Measurements from ENCODE around the gene MAB21L1. TPM values are rescaled to one million over a fixed set of nuclear protein-coding genes. Genes with fewer than 3 reads are reported as not detected.

The MAB21L1 gene
- total RNA-seq, 1 donor: 1.4 TPM

DNA sequence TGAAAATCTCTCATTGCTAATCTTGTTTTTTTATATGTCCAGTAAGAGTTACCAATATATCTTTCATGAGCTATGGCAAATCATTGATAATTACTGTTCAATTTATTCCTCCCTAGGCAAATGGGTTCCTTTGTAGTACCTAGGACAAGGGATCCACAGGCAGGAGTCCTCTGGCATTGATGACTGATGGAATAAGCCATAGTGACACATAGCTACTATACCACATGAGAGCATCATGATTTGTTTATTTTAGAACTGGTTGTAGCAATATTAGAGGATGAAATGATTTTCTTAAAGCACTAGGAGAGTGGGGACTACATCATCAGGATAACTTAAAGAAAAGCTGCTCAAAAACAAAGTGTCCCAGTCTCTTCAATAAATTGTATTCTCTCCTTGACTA is 21.7 kb upstream of the MAB21L1 start:
- Histone ChIP-seq H3K79me2 (ENCODE audit: insufficient read depth, low read length) (no peaks in the 10 kb centered on the region), H3K4me1 (ENCODE audit: insufficient read depth, low read length) (no peaks in the 10 kb centered on the region), H3K27ac (ENCODE audit: low read depth, low read length) (no peak overlapping the region), H2AFZ (ENCODE audit: low read length) (no peak overlapping the region), H3K27me3 (ENCODE audit: insufficient read depth, low read length) (no peaks in the 10 kb centered on the region), H3K9me3 (ENCODE audit: low read depth, low read length) (no peaks in the 10 kb centered on the region), H3K36me3 (ENCODE audit: insufficient read depth, low read length) (no peaks in the 10 kb centered on the region), H3K4me2 (ENCODE audit: insufficient read depth, low read length) (no peak overlapping the region), H3K4me3 (ENCODE audit: insufficient read depth, low read length) (no peak overlapping the region), H4K20me1 (ENCODE audit: insufficient read depth, low read length) (no peaks in the 10 kb centered on the region)
- DNase-seq (ENCODE audit: insufficient read length, low spot score, missing footprints): no peak
- TF ChIP-seq, protein P1, sequence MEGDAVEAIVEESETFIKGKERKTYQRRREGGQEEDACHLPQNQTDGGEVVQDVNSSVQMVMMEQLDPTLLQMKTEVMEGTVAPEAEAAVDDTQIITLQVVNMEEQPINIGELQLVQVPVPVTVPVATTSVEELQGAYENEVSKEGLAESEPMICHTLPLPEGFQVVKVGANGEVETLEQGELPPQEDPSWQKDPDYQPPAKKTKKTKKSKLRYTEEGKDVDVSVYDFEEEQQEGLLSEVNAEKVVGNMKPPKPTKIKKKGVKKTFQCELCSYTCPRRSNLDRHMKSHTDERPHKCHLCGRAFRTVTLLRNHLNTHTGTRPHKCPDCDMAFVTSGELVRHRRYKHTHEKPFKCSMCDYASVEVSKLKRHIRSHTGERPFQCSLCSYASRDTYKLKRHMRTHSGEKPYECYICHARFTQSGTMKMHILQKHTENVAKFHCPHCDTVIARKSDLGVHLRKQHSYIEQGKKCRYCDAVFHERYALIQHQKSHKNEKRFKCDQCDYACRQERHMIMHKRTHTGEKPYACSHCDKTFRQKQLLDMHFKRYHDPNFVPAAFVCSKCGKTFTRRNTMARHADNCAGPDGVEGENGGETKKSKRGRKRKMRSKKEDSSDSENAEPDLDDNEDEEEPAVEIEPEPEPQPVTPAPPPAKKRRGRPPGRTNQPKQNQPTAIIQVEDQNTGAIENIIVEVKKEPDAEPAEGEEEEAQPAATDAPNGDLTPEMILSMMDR (IDR thresholded peaks at IDR 0.05; ENCODE audit: extremely low read depth, low read depth, low read length): no peak

DNA sequence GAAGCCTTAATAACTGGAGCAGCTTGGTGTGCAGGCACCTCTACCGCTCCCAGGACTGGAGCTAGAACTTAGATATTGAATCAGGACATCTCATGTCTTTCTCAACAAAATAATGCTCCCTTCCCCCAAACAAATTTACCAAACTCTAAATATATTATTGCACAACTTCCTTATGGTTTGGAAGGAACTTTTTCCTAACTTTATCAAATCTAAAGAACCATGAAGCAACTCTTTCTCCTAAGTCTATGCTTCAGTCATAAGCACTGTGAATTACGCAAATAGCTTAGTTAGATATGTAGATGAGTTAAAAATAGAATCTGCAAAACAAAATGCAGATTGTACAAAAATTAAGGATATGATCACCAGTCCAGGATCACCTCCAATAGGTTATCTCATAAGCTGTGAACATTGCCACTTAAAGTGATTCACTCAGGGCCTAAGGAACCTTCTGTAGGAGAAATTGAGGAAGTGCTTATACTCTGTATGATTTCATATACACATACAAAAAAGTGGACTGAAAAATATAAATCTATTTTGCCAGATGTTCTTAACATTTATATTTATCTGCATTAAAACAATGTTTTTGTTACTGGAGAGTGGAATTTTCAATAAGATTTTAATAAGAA is 20.4 kb upstream of the MAB21L1 start:
- H3K9me3 ChIP-seq (ENCODE audit: low read depth, low read length): no peaks in the 10 kb centered on the region
- H3K27ac ChIP-seq (ENCODE audit: low read depth, low read length): no peak overlapping the region
- no peak for DNase-seq (ENCODE audit: insufficient read length, low spot score, missing footprints)
- no peaks in the 10 kb centered on the region for H3K27me3 ChIP-seq (ENCODE audit: insufficient read depth, low read length)
- H3K4me2 ChIP-seq (ENCODE audit: insufficient read depth, low read length): no peak overlapping the region
- H3K4me1 ChIP-seq (ENCODE audit: insufficient read depth, low read length): no peaks in the 10 kb centered on the region
- TF ChIP-seq, protein P1 (IDR thresholded peaks at IDR 0.05; ENCODE audit: extremely low read depth, low read depth, low read length): no peak
- H4K20me1 ChIP-seq (ENCODE audit: insufficient read depth, low read length): no peaks in the 10 kb centered on the region
- no peak overlapping the region for H2AFZ ChIP-seq (ENCODE audit: low read length)
- no peaks in the 10 kb centered on the region for H3K79me2 ChIP-seq (ENCODE audit: insufficient read depth, low read length)
- H3K36me3 ChIP-seq (ENCODE audit: insufficient read depth, low read length): no peaks in the 10 kb centered on the region
- H3K4me3 ChIP-seq (ENCODE audit: insufficient read depth, low read length): no peak overlapping the region

DNA sequence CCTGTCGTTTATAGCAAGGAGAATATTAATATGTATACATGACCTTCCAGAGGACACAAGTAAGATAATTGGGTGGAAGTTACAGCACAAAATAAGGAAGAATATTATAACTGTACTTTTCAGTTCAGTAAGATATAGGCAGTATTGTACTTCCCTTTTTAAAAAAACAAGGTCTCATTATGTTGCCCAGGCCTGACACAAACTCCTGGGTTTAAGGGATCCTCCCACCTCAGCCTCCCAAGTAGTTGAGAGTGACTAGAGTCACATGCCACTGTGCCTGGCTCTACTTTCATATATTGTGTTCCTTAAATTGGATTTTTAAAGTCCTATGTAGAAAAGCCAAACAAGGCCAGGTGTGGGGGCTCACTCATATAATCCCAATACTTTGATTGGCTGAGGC is 19.5 kb upstream of the MAB21L1 start:
- no peak overlapping the region for H3K4me2 ChIP-seq (ENCODE audit: insufficient read depth, low read length)
- no peaks in the 10 kb centered on the region for H3K9me3 ChIP-seq (ENCODE audit: low read depth, low read length)
- no peak overlapping the region for H3K27ac ChIP-seq (ENCODE audit: low read depth, low read length)
- H3K4me1 ChIP-seq (ENCODE audit: insufficient read depth, low read length): no peaks in the 10 kb centered on the region
- H3K27me3 ChIP-seq (ENCODE audit: insufficient read depth, low read length): no peaks in the 10 kb centered on the region
- no peak overlapping the region for H2AFZ ChIP-seq (ENCODE audit: low read length)
- TF ChIP-seq, protein P1 (IDR thresholded peaks at IDR 0.05; ENCODE audit: extremely low read depth, low read depth, low read length): no peak
- H3K36me3 ChIP-seq (ENCODE audit: insufficient read depth, low read length): no peaks in the 10 kb centered on the region
- no peak for DNase-seq (ENCODE audit: insufficient read length, low spot score, missing footprints)
- H4K20me1 ChIP-seq (ENCODE audit: insufficient read depth, low read length): no peaks in the 10 kb centered on the region
- no peak overlapping the region for H3K4me3 ChIP-seq (ENCODE audit: insufficient read depth, low read length)
- H3K79me2 ChIP-seq (ENCODE audit: insufficient read depth, low read length): no peaks in the 10 kb centered on the region

DNA sequence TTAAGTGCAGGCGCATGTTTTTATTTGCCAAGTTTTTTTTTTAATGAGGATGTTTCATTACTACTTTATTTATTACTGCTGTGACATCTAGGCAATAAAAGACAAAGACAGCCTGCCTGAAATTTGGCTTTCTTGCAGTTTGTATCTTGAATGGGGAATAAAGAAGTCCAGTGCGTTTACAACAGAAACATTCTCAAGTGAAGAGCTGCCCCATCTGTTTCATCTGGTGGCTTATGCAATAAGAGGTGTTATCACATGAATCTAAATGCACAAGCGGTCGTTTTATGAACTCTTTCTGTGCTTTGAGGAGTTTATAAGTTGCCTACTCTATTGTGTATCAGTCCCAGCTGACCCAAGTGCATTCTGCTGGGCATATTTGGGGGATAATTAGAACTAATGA is 12.6 kb upstream of the MAB21L1 start:
- TF ChIP-seq, protein P1 (IDR thresholded peaks at IDR 0.05; ENCODE audit: extremely low read depth, low read depth, low read length): no peak
- Histone ChIP-seq H4K20me1 (ENCODE audit: insufficient read depth, low read length) (no peaks in the 10 kb centered on the region), H3K27ac (ENCODE audit: low read depth, low read length) (no peak overlapping the region), H3K4me1 (ENCODE audit: insufficient read depth, low read length) (no peaks in the 10 kb centered on the region), H3K4me2 (ENCODE audit: insufficient read depth, low read length) (no peak overlapping the region), H3K4me3 (ENCODE audit: insufficient read depth, low read length) (no peak overlapping the region), H3K9me3 (ENCODE audit: low read depth, low read length) (no peaks in the 10 kb centered on the region), H3K79me2 (ENCODE audit: insufficient read depth, low read length) (no peaks in the 10 kb centered on the region), H3K27me3 (ENCODE audit: insufficient read depth, low read length) (no peaks in the 10 kb centered on the region), H2AFZ (ENCODE audit: low read length) (no peak overlapping the region), H3K36me3 (ENCODE audit: insufficient read depth, low read length) (no peaks in the 10 kb centered on the region)
- DNase-seq (ENCODE audit: insufficient read length, low spot score, missing footprints): no peak
